ENCODE results near the gene ASB15. TPM values are rescaled to one million over a fixed set of nuclear protein-coding genes. Genes with fewer than 3 reads are reported as not detected.

ASB15 gene
- total and polyA plus RNA-seq, 2 of the 13 experiments (the other 11 are each of a cell fraction or from before 2014, with no cell fraction given), result not detected

- TF ChIP-seq FOXO4 (CRISPR knock-in tag; conservative IDR thresholded peaks at IDR 0.05) (no peak), GTF3A (CRISPR knock-in tag; conservative IDR thresholded peaks at IDR 0.05) (no peak), JUND (CRISPR knock-in tag; IDR thresholded peaks at IDR 0.05) (no peak), ZNF878 (CRISPR knock-in tag; IDR thresholded peaks at IDR 0.05) (no peak), MTF1 (CRISPR knock-in tag; IDR thresholded peaks at IDR 0.05) (no peak), IKZF1 (IDR thresholded peaks at IDR 0.05) (no peak), HDAC6 (IDR thresholded peaks at IDR 0.05; ENCODE audit: low read depth, low read length) (no peak), RARA (CRISPR knock-in tag; IDR thresholded peaks at IDR 0.05) (no peak), ZBTB20 (CRISPR knock-in tag; IDR thresholded peaks at IDR 0.05; ENCODE audit: borderline replicate concordance, low read depth) (no peak), BATF2 (CRISPR knock-in tag; IDR thresholded peaks at IDR 0.05) (no peak), HOXD1 (CRISPR knock-in tag; IDR thresholded peaks at IDR 0.05) (peak; percentile 75; the same call in 1 of the 2 replicates), ZNF333 (CRISPR knock-in tag; IDR thresholded peaks at IDR 0.05; ENCODE audit: borderline replicate concordance) (no peak), CREM (IDR thresholded peaks at IDR 0.05) (peak; percentile 87), CREM (CRISPR knock-in tag; IDR thresholded peaks at IDR 0.05) (no peak), MLX (CRISPR knock-in tag; IDR thresholded peaks at IDR 0.05) (no peak), HNF1A (IDR thresholded peaks at IDR 0.05; ENCODE audit: low read depth) (no peak), HNF1A (CRISPR knock-in tag; IDR thresholded peaks at IDR 0.05; ENCODE audit: borderline replicate concordance) (peak; percentile 21; the same call in 1 of the 2 replicates), NFKB2 (CRISPR knock-in tag; IDR thresholded peaks at IDR 0.05; ENCODE audit: borderline replicate concordance) (peak; percentile 55; the same call in 1 of the 2 replicates), IKZF4 (CRISPR knock-in tag; IDR thresholded peaks at IDR 0.05; ENCODE audit: borderline replicate concordance, low read depth, not compliant biosample characterization) (no peak), POLR2AphosphoS5 (IDR thresholded peaks at IDR 0.05; ENCODE audit: low read depth, low read length) (peak; percentile 86), TGIF2 (CRISPR knock-in tag; IDR thresholded peaks at IDR 0.05) (peak; percentile 83), ZSCAN30 (CRISPR knock-in tag; IDR thresholded peaks at IDR 0.05) (no peak; the same call in 1 of the 2 replicates)
These were observed 44.0 kb upstream of the ASB15 start, which contains the start of gene NDUFA5 (continued) for GRCh38 chr7:123557398-123558288.
